OCI-LY1 (cell line): Measurements from ENCODE around the gene HNRNPLL.

Source experiments
- EZH2 ChIP-seq: fragments of 200-600 bp; sonication (generic), shearing (Covaris generic); IDR thresholded peaks from 2 replicates; pipeline ENCODE4 v1.8.0; 2017; ENCODE audit warnings: borderline replicate concordance, mixed run types, mild to moderate bottlenecking, antibody characterized with exemption, low read length, moderate library complexity, mixed read lengths
- TF ChIP-seq, protein P1 (sequence below): fragments of 200-600 bp; sonication (generic), shearing (Covaris generic); IDR thresholded peaks from 2 replicates; pipeline ENCODE4 v1.5.1; 2017; ENCODE audit warnings: mild to moderate bottlenecking, antibody characterized with exemption, low read length, moderate library complexity, mixed read lengths

- TF ChIP-seq, protein P1, sequence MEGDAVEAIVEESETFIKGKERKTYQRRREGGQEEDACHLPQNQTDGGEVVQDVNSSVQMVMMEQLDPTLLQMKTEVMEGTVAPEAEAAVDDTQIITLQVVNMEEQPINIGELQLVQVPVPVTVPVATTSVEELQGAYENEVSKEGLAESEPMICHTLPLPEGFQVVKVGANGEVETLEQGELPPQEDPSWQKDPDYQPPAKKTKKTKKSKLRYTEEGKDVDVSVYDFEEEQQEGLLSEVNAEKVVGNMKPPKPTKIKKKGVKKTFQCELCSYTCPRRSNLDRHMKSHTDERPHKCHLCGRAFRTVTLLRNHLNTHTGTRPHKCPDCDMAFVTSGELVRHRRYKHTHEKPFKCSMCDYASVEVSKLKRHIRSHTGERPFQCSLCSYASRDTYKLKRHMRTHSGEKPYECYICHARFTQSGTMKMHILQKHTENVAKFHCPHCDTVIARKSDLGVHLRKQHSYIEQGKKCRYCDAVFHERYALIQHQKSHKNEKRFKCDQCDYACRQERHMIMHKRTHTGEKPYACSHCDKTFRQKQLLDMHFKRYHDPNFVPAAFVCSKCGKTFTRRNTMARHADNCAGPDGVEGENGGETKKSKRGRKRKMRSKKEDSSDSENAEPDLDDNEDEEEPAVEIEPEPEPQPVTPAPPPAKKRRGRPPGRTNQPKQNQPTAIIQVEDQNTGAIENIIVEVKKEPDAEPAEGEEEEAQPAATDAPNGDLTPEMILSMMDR: no peak
- TF ChIP-seq EZH2: no peak
Measured at GRCh38 chr2:38583524-38583923, 19.2 kb downstream of the HNRNPLL start.
